ENCODE results near the gene CCDC30.

The CCDC30 gene
- 1.1 to 11.4 (median 6.0) reads per million in 9 experiments for total RNA-seq

DNA sequence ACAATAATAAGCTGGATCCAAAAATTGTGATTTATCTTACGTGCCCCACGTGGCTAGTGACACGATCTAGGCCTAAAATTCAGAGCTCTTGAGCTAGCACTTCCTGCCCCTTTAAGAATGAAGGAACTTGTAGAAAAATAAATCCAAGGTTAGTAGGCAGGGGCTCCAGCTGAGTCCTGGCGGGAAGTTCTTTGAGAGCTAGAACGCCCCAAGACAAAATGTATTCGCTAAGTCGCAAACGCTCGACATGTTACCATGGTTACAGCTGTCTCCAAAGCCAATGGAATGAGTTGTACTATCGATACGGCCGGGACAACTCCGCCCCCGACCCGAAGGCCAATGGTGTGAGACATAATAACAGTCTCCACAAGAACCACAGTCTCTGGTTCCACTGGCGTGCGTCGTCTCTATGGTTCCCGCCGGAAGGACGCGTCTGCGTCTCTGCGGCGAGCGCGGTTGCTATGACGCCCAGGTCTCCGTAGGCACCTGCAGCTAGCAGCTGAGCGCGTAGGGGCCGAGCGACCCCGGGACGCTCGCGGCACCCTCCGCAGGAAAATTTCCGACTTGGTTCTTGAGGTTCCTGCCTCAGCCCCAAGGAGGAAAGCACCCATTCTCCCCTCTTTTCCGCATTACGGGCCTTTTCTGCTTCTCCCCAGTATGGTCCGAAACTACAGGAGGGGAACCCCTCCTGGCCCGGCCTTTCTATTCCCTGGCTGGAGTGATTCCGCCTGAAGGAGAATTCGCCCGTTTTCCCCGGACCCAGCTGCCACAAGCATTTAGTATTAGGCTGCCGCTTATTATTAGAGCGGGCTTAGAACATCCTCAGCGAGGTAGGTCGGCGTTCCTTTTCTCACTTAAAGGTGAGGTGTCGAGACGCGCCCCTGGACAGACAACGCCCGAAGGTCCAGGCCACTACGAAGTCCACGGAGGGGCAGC lies at the start of gene CCDC30:
CCDC30 (plus strand) TSS at position 459 of the 936 bp plus-strand sequence. CDS start 17,266 bp downstream, outside the sequence.
- Mint-ChIP-seq H3K27ac (peak within 1 kb of the TSS; percentile 96 to 97), H3K36me3 (ENCODE audit: insufficient read depth) (peaks cover 47% of the 10 kb centered on the region), H3K9me3 (no peaks in the 10 kb centered on the region), H3K4me1 (ENCODE audit: low read depth in 2 of 2) (peaks cover 17 to 32% of the 10 kb centered on the region in 2 donors), H3K4me3 (peak within 1 kb of the TSS; percentile 83 to 85), H3K27me3 (peaks cover 0 to 5% of the 10 kb centered on the region in 2 donors)
- ATAC-seq (replicated peaks) (peak; percentile 93), DNase-seq (peak; percentile 93 to 96 (median 95))

DNA sequence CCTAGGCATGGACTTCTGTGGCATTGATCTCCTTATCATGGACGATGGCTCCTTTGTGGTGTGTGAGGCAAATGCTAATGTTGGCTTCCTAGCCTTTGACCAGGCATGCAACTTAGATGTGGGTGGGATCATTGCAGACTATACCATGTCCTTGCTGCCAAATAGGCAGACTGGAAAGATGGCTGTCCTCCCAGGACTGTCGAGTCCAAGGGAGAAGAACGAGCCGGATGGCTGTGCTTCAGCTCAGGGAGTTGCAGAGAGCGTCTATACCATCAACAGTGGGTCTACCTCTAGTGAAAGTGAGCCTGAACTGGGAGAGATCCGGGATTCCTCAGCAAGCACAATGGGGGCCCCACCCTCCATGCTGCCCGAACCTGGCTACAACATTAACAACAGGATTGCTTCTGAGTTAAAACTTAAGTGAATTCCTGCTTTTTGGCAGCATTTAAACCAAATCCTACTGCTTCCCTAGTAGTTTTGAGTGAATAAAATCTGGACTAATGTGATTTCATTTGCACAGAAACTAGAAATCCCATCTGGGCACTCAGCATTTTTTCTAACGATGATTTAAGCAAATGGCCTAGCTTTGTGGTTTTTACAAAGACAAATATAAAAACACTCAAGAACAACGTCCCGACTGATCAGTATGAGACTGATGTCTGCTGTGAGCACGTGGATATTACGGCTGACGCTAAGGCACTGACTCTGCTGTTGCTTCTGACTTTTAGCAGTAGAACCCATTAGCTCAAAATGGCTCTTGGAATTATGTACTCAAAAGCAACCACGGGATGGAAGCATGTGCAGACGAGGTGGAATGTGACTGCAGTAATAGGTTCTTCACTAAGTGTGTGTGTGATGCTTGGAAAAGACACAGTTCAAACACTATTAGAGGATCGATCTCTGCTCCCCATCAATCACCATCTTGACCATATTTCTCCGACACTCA lies 48.3 kb upstream of the CCDC30 start:
- DNase-seq (no peak), ATAC-seq (replicated peaks) (no peak)
- Mint-ChIP-seq H3K4me1 (ENCODE audit: low read depth in 2 of 2) (no peaks in the 10 kb centered on the region), H3K27ac (no peak overlapping the region), H3K36me3 (ENCODE audit: insufficient read depth) (no peaks in the 10 kb centered on the region), H3K4me3 (no peak overlapping the region), H3K27me3 (peaks cover 21 to 23% of the 10 kb centered on the region in 2 donors), H3K9me3 (no peaks in the 10 kb centered on the region)

DNA sequence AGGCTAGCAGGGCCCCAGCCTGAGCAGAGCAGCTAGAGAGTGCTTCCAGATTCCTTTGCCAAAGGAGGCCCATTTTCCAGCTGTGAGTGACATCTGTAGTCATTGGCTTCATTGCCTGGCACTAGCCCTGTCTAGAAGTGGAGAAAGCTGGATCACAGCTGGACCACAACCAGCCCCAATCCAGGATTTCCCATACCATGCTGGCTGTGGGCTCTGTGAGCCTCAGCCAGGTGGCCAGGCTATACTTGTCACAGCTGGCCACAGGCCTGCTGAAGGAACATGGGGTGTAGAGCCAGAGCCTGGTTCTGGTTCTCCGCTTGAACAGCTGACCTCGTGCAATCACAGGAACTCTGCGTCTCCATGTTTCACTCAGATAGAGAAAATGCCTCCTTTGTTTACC lies 45.9 kb upstream of the CCDC30 start:
- H3K36me3 Mint-ChIP-seq (ENCODE audit: insufficient read depth) = no peaks in the 10 kb centered on the region
- ATAC-seq (replicated peaks) = no peak
- H3K4me3 Mint-ChIP-seq = no peak overlapping the region
- no peak for DNase-seq
- H3K4me1 Mint-ChIP-seq (ENCODE audit: low read depth in 2 of 2) = no peaks in the 10 kb centered on the region
- no peaks in the 10 kb centered on the region for H3K9me3 Mint-ChIP-seq
- peaks cover 35 to 36% of the 10 kb centered on the region in 2 donors for H3K27me3 Mint-ChIP-seq
- H3K27ac Mint-ChIP-seq = no peak overlapping the region

DNA sequence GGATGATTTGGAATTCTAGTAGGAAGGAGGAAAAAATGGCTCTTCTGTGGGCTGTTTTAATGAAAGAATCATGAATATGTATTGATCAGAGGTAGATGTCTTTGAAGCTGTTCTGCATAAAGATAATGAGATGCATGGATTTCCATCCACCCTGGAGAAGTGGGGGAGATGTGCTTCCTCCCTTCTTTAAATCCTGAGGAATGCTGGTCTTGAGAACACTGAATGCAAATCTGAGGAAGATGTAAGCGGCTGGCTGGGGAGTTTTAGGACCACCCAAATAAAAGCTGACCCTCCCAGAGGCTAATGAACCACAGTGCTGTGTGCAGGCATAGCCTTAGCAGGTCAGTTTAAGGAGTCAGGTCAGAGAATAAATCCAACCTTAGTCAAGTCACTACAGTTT lies 44.6 kb upstream of the CCDC30 start:
- Mint-ChIP-seq H3K4me3 (no peak overlapping the region), H3K9me3 (no peaks in the 10 kb centered on the region), H3K27ac (no peak overlapping the region), H3K27me3 (peaks cover 37 to 41% of the 10 kb centered on the region in 2 donors), H3K36me3 (ENCODE audit: insufficient read depth) (no peaks in the 10 kb centered on the region), H3K4me1 (ENCODE audit: low read depth in 2 of 2) (no peaks in the 10 kb centered on the region)
- DNase-seq (no peak), ATAC-seq (replicated peaks) (no peak)

DNA sequence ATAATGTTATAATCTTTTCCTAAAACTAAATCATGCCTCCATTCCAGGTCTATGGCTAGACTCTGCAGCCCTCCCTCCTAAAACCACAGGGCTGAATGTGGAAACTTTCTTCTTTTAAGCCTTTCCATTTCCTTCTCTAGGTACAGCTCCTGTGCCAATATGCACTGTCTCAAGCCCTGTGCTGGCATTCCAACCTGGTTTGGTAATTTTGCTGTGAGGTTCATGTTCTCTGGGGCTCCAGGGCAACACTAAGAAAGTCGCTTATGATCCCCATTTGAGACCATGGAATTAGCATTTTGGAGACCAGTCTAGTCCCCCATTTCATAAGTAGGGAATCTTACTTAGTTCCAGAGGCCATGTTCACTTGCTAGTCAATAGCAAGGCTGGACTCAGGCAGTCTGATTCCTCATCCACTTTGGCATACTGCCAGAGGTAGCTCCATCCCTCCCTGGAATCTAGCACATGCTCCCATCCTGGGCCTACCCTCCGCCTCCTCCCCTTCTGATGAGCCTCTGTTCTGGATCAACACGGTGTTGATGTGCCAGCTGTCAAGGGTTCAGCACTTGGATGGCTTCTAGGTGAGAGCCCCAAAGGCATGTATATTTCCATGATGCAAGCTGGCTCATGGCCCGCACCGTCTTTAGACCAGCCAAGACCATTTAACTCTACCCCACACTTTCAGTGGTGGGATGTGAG lies 43.8 kb upstream of the CCDC30 start:
- no peak overlapping the region for H3K27ac Mint-ChIP-seq
- ATAC-seq (replicated peaks) (no peak), DNase-seq (no peak)
- H3K9me3 Mint-ChIP-seq = no peaks in the 10 kb centered on the region
- H3K27me3 Mint-ChIP-seq = peaks cover 39 to 46% of the 10 kb centered on the region in 2 donors
- H3K4me3 Mint-ChIP-seq = no peak overlapping the region
- no peaks in the 10 kb centered on the region for H3K36me3 Mint-ChIP-seq (ENCODE audit: insufficient read depth)
- H3K4me1 Mint-ChIP-seq (ENCODE audit: low read depth in 2 of 2) = no peaks in the 10 kb centered on the region

DNA sequence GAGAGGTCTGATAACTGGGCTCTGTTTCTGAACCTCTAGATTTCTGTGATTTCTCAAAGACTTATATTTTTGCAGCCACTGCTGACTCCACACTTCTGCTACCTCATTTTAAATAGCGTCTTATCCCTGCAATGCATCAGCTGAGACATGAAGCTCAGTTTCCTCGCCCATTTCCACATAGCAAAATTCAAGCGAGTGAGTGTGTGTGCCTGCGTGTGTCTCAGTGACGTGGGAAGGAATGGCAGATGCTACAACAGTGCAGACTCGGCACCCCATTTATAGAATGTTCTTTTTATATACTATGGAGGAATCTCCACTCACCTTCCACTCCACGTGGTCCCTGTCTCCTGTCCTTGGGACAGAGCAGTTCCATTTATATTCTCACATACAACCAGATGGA lies 43.0 kb upstream of the CCDC30 start:
- H3K36me3 Mint-ChIP-seq (ENCODE audit: insufficient read depth) = no peaks in the 10 kb centered on the region
- ATAC-seq (replicated peaks) (no peak), DNase-seq (no peak)
- H3K27me3 Mint-ChIP-seq = peaks cover 41 to 46% of the 10 kb centered on the region in 2 donors
- no peaks in the 10 kb centered on the region for H3K4me1 Mint-ChIP-seq (ENCODE audit: low read depth in 2 of 2)
- H3K27ac Mint-ChIP-seq = no peak overlapping the region
- no peak overlapping the region for H3K4me3 Mint-ChIP-seq
- H3K9me3 Mint-ChIP-seq = no peaks in the 10 kb centered on the region

DNA sequence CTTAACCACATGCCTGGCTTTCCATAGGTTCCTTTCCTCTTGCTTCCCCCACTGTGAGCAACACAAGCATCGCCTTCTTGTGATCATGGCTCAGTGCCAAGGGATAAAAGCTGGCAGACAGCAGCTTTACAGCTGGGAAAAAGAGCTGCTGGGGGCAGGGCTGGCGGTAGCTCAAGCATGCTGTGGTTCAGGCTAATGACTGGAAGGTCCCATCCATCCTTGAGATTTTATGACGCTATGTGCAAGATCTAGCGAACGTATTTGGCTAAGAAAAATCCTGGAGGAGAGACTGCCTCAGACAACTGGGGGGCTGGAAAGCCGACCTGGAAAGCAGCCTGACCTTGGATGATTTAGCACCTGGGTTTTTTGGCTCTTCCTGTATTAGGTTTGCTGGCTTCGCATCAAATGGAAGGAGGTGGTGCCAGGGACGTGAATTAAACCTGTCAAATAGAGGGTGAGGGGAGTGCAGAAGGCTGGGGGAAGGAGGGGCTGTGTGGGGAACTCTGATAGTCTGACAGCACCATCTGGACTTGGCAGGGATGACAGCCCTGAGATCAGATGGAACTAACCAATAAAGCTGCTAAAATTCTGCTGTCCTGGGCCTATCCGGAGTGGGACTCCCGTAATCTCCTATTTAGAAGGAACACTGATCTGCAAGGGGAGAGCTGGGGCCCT lies 42.0 kb upstream of the CCDC30 start:
- H3K4me3 Mint-ChIP-seq = no peak overlapping the region
- DNase-seq (no peak), ATAC-seq (replicated peaks) (no peak)
- no peaks in the 10 kb centered on the region for H3K9me3 Mint-ChIP-seq
- peaks cover 39 to 42% of the 10 kb centered on the region in 2 donors for H3K27me3 Mint-ChIP-seq
- no peaks in the 10 kb centered on the region for H3K4me1 Mint-ChIP-seq (ENCODE audit: low read depth in 2 of 2)
- H3K36me3 Mint-ChIP-seq (ENCODE audit: insufficient read depth) = no peaks in the 10 kb centered on the region
- H3K27ac Mint-ChIP-seq = no peak overlapping the region

DNA sequence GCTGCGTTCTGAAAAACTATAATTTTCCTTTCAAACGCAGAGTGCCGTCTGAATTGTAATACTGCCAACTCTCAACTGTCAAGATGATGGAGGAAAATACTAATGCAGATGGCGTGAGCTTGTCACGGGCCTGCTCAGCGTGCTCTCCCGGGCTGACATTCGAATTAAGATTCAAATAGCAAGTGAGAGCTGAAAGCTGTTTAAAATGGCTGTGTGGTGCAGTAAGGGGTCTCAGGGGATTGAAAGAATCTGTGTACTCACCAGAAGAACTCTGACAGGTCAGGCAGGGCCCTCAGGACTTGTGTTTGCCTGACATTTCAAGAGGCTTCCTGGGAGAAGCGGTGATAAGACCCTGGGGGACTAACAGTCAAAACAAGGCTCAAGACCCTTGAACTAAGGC lies 40.3 kb upstream of the CCDC30 start:
- H3K4me3 Mint-ChIP-seq = no peak overlapping the region
- no peaks in the 10 kb centered on the region for H3K4me1 Mint-ChIP-seq (ENCODE audit: low read depth in 2 of 2)
- ATAC-seq (replicated peaks) = no peak
- H3K27ac Mint-ChIP-seq = no peak overlapping the region
- peaks cover 39 to 42% of the 10 kb centered on the region in 2 donors for H3K27me3 Mint-ChIP-seq
- no peak for DNase-seq
- H3K9me3 Mint-ChIP-seq = no peaks in the 10 kb centered on the region
- no peaks in the 10 kb centered on the region for H3K36me3 Mint-ChIP-seq (ENCODE audit: insufficient read depth)

DNA sequence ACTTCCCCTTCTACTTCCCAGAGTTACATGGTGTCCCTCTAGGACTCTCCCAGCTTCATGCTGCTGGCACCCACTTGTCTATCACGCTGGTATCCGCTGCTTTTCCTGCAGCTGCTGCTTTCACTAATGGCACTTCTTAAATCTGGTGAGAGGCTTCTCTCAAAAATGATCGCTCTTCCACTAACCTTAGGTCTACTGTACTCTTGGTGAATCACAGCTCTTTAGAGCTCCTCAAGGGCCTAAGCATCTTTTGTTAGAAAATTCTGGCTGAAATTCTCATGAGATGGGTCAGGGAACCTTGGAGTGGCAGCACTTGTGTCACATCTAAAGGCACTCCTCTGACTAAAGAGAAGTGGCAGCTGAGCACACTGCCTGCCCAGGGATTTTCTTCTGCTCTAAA lies 39.4 kb upstream of the CCDC30 start:
- DNase-seq (no peak), ATAC-seq (replicated peaks) (no peak)
- no peak overlapping the region for H3K27ac Mint-ChIP-seq
- H3K4me1 Mint-ChIP-seq (ENCODE audit: low read depth in 2 of 2) = no peaks in the 10 kb centered on the region
- no peaks in the 10 kb centered on the region for H3K9me3 Mint-ChIP-seq
- no peak overlapping the region for H3K4me3 Mint-ChIP-seq
- peaks cover 39 to 42% of the 10 kb centered on the region in 2 donors for H3K27me3 Mint-ChIP-seq
- H3K36me3 Mint-ChIP-seq (ENCODE audit: insufficient read depth) = no peaks in the 10 kb centered on the region

DNA sequence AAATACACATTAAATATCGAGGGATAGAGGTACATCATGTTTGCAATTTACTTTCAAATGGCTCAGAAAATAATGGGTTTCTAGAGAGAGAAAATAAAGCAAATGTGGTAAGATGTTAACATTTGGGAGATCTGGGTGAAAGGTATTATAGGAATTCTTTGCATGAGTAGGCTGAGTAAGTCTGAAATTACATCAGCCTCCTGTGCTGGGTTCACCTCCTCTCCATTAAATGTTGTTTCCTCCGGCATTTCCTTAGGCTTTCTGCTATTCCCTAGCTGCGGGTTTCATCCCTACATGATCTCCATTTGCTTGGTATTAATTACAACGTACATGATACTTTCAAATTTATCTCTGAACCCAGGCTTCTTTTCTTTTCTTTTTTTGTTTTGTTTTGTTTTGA lies 38.9 kb upstream of the CCDC30 start:
- Mint-ChIP-seq H3K36me3 (ENCODE audit: insufficient read depth) (no peaks in the 10 kb centered on the region), H3K9me3 (no peaks in the 10 kb centered on the region), H3K27ac (no peak overlapping the region), H3K27me3 (peaks cover 39 to 42% of the 10 kb centered on the region in 2 donors), H3K4me3 (no peak overlapping the region), H3K4me1 (ENCODE audit: low read depth in 2 of 2) (no peaks in the 10 kb centered on the region)
- DNase-seq = no peak
- no peak for ATAC-seq (replicated peaks)

DNA sequence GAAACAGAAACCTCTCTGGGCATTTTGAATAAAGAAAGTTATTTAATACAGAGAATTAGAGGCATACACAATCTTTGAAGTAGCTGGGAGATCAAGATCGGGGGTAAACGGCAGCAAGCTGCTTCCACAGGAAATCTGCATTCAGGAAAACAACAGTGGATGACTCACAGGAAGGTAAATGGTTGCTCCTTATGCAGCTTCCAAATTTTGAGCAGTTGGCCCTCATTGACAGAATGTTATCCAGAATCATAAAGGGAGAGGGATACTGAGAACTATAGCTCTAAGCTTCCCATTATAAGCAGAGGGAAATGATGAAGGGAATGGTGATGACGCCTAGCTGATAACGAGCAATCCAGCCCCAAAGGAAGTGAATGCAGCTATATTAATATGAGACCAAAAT lies 35.8 kb upstream of the CCDC30 start:
- Mint-ChIP-seq H3K27me3 (peaks cover 21% of the 10 kb centered on the region in 2 donors), H3K4me1 (ENCODE audit: low read depth in 2 of 2) (no peaks in the 10 kb centered on the region), H3K4me3 (no peak overlapping the region), H3K9me3 (no peaks in the 10 kb centered on the region), H3K36me3 (ENCODE audit: insufficient read depth) (no peaks in the 10 kb centered on the region), H3K27ac (no peak overlapping the region)
- DNase-seq (no peak), ATAC-seq (replicated peaks) (no peak)

DNA sequence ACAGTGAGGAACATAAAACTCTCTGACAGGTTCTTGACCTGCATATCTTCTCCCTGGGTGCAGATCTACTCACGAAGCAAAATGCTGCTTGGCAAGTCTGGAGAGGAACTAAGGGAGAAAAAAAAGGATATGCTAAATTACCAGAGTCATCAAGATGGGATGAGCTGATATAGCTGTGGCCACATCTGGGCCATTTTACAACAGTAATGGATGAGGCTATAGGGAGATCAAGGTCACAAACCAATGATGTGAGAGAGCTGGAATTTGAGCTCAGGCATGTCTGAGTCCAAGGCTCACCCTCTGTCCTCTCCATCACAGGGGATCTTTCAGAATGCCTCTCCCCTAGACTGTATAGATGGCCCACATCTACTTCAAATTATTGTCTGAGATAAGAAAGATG lies 33.5 kb upstream of the CCDC30 start:
- H3K4me3 Mint-ChIP-seq = no peak overlapping the region
- no peaks in the 10 kb centered on the region for H3K36me3 Mint-ChIP-seq (ENCODE audit: insufficient read depth)

More for the DNA sequence above, 33.5 kb upstream of the CCDC30 start:
- DNase-seq = no peak
- no peak for ATAC-seq (replicated peaks)
- Mint-ChIP-seq H3K4me1 (ENCODE audit: low read depth in 2 of 2) (no peaks in the 10 kb centered on the region), H3K9me3 (no peaks in the 10 kb centered on the region), H3K27me3 (peaks cover 5 to 11% of the 10 kb centered on the region in 2 donors), H3K27ac (no peak overlapping the region)

All from effector memory CD8-positive, alpha-beta T cell (primary cell).